ENCODE results near the gene PPIL1.
"Not testable (repeated sequence)": the region's sequence is repeated elsewhere in the genome, so short reads cannot be mapped to it uniquely, and the experiment has no call there.

The PPIL1 gene

DNA sequence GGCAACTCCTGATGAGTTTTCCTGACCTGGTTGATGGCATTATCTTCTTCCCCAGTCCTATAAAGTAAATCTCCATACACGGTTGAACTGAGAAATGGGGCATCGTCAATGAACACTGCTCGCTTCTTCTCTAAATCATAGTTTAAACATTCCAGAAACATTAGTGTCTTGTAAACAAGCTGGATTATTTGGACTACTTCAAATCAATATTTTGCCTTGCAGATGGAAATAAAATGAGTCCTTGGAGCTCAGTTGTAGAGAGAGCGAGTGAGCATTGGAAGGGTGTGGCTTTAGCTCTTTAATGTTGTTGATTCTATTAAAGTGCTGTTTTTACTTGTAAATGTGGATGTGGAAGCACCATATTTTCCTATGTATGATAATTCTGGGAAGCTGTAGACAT is 29.5 kb upstream of the PPIL1 start:
- H3K79me2 ChIP-seq (ENCODE audit: low read length): no peaks in the 10 kb centered on the region
- no peaks in the 10 kb centered on the region for H3K4me1 ChIP-seq (ENCODE audit: low read length)
- no peak for DNase-seq
- no peaks in the 10 kb centered on the region for H3K9me2 ChIP-seq (replicated peaks; ENCODE audit: insufficient read depth, low read length)
- TF ChIP-seq EZH2phosphoT487 (IDR thresholded peaks at IDR 0.05; ENCODE audit: low read length): no peak
- TF ChIP-seq EZH2 (optimal IDR thresholded peaks at IDR 0.05; ENCODE audit: low read depth, low read length): no peak
- TF ChIP-seq, protein P1, sequence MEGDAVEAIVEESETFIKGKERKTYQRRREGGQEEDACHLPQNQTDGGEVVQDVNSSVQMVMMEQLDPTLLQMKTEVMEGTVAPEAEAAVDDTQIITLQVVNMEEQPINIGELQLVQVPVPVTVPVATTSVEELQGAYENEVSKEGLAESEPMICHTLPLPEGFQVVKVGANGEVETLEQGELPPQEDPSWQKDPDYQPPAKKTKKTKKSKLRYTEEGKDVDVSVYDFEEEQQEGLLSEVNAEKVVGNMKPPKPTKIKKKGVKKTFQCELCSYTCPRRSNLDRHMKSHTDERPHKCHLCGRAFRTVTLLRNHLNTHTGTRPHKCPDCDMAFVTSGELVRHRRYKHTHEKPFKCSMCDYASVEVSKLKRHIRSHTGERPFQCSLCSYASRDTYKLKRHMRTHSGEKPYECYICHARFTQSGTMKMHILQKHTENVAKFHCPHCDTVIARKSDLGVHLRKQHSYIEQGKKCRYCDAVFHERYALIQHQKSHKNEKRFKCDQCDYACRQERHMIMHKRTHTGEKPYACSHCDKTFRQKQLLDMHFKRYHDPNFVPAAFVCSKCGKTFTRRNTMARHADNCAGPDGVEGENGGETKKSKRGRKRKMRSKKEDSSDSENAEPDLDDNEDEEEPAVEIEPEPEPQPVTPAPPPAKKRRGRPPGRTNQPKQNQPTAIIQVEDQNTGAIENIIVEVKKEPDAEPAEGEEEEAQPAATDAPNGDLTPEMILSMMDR (IDR thresholded peaks at IDR 0.05; ENCODE audit: low read length): no peak
- H3K4me2 ChIP-seq (ENCODE audit: low read depth, low read length): no peak overlapping the region
- H3K4me3 ChIP-seq (ENCODE audit: low read length): no peak overlapping the region
- H3F3A ChIP-seq (ENCODE audit: insufficient read depth, low read length): no peaks in the 10 kb centered on the region
- H3K27me3 ChIP-seq (replicated peaks; ENCODE audit: insufficient read depth, low read length): no peaks in the 10 kb centered on the region
- H2AFZ ChIP-seq (ENCODE audit: low read length): no peak overlapping the region
- no peak overlapping the region for H3K27ac ChIP-seq (ENCODE audit: low read length)
- H4K20me1 ChIP-seq (ENCODE audit: insufficient read depth, low read length): no peaks in the 10 kb centered on the region
- H3K9ac ChIP-seq (ENCODE audit: low read length): no peak overlapping the region
- H3K36me3 ChIP-seq (replicated peaks; ENCODE audit: insufficient read depth, low read length): no peaks in the 10 kb centered on the region
- no peaks in the 10 kb centered on the region for H3K9me3 ChIP-seq (replicated peaks; ENCODE audit: insufficient read depth, low read length)

DNA sequence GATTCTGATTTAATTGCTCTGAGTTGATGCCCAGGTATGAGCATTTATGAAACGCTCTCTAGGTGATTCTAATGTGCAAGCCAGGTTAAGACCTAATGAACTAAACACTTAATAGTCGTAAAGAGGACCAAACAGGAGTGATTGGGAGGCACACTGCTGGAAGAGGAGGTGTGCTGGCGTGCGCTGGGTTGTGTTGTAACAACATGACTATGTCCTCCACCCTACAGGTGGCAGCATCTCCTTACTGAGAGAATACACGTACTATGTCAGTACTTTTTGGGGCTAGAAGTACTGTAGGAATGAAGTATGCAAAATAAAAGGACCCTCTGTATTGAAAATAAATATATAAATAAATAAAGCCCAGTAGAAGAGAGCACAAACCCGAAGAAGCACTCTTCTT is 23.0 kb upstream of the PPIL1 start:
- Histone ChIP-seq H3K4me3 (ENCODE audit: low read length) (no peak overlapping the region), H3K4me1 (ENCODE audit: low read length) (no peaks in the 10 kb centered on the region), H3K9ac (ENCODE audit: low read length) (no peak overlapping the region), H4K20me1 (ENCODE audit: insufficient read depth, low read length) (no peaks in the 10 kb centered on the region), H3K9me2 (replicated peaks; ENCODE audit: insufficient read depth, low read length) (no peaks in the 10 kb centered on the region), H3K27ac (ENCODE audit: low read length) (no peak overlapping the region), H3K27me3 (replicated peaks; ENCODE audit: insufficient read depth, low read length) (no peaks in the 10 kb centered on the region), H3K9me3 (replicated peaks; ENCODE audit: insufficient read depth, low read length) (no peaks in the 10 kb centered on the region), H3F3A (ENCODE audit: insufficient read depth, low read length) (no peaks in the 10 kb centered on the region), H3K79me2 (ENCODE audit: low read length) (0 out of 2 replicates have a peak, but pooled peaks cover under 1% of the 10 kb centered on the region), H2AFZ (ENCODE audit: low read length) (no peak overlapping the region), H3K4me2 (ENCODE audit: low read depth, low read length) (no peak overlapping the region), H3K36me3 (replicated peaks; ENCODE audit: insufficient read depth, low read length) (no peaks in the 10 kb centered on the region)
- DNase-seq: no peak
- no peak for TF ChIP-seq EZH2 (optimal IDR thresholded peaks at IDR 0.05; ENCODE audit: low read depth, low read length)
- TF ChIP-seq EZH2phosphoT487 (IDR thresholded peaks at IDR 0.05; ENCODE audit: low read length): no peak
- TF ChIP-seq, protein P1 (IDR thresholded peaks at IDR 0.05; ENCODE audit: low read length): no peak

DNA sequence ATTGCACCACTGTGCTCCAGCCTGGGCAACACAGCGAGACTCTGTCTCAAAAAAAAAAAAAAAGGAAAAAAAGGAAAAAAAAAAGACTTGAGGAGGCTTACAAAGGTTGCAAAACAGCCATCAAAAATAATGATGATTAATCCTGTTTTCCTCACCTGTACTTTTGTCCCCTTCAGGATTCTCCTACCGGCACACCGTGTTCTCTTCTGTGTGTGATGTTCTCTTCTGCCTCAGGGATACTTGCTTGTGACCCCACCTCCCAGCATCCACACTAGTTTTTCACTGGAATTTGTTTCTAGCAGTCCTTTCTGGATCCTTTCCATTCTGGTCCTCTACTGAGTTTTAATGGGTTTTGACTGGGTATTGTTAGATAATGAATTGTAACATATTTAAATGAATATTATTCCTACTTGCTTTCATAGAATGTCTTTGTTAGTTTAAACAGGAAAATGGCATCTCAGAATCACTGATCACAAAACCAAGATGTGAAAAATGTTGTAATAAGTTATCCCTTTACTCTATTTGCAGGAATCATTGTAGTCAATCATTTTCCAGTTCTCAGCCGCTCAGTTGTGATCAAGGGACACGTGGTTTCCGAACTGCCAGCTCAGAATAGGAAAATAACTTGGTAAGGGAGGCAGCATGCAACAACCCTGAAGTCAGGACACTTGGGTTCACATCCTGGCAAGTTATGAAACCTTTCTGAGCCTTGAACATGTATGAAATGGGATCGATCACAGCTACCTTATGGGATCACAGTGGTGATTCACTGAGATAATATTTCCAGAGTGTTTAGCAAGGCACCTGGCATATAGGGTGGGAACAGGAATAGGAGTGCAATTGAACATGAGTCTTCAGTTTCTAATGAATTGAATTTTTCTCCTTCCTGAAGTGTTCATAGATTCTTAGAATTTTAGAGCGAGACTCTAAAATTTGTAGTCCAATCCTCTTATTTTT is 19.7 kb upstream of the PPIL1 start:
- Histone ChIP-seq H3K27ac (ENCODE audit: low read length) (no peak overlapping the region), H3K36me3 (replicated peaks; ENCODE audit: insufficient read depth, low read length) (no peaks in the 10 kb centered on the region)

DNA sequence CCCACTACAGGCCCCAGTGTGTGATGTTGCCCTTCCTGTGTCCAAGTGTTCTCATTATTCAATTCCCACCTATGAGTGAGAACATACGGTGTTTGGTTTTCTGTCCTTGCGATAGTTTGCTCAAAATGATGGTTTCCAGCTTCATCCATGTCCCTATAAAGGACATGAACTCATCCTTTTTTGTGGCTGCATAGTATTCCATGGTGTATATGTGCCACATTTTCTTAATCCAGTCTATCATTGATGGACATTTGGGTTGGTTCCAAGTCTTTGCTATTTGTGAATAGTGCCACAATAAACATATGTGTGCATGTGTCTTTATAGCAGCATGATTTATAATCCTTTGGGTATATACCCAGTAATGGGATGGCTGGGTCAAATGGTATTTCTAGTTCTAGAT is 16.6 kb upstream of the PPIL1 start:
- peaks cover 24% of the 10 kb centered on the region for H3K79me2 ChIP-seq (ENCODE audit: low read length)
- not testable (repeated sequence) for H3K4me2 ChIP-seq (ENCODE audit: low read depth, low read length); H3K27me3 ChIP-seq (replicated peaks; ENCODE audit: insufficient read depth, low read length)

More for the DNA sequence above, 19.7 kb upstream of the PPIL1 start:
- no peaks in the 10 kb centered on the region for H4K20me1 ChIP-seq (ENCODE audit: insufficient read depth, low read length)
- no peak overlapping the region for H2AFZ ChIP-seq (ENCODE audit: low read length)
- no peaks in the 10 kb centered on the region for H3K27me3 ChIP-seq (replicated peaks; ENCODE audit: insufficient read depth, low read length)
- H3K4me3 ChIP-seq (ENCODE audit: low read length): no peak overlapping the region
- TF ChIP-seq EZH2phosphoT487 (IDR thresholded peaks at IDR 0.05; ENCODE audit: low read length) (no peak), EZH2 (optimal IDR thresholded peaks at IDR 0.05; ENCODE audit: low read depth, low read length) (no peak)
- TF ChIP-seq, protein P1 (IDR thresholded peaks at IDR 0.05; ENCODE audit: low read length): no peak
- no peaks in the 10 kb centered on the region for H3K9me3 ChIP-seq (replicated peaks; ENCODE audit: insufficient read depth, low read length)
- H3K9me2 ChIP-seq (replicated peaks; ENCODE audit: insufficient read depth, low read length): no peaks in the 10 kb centered on the region
- H3K79me2 ChIP-seq (ENCODE audit: low read length): 0 out of 2 replicates have a peak, but pooled peaks cover 3% of the 10 kb centered on the region
- no peak for DNase-seq
- no peaks in the 10 kb centered on the region for H3K4me1 ChIP-seq (ENCODE audit: low read length)
- H3F3A ChIP-seq (ENCODE audit: insufficient read depth, low read length): no peaks in the 10 kb centered on the region
- H3K9ac ChIP-seq (ENCODE audit: low read length): no peak overlapping the region
- no peak overlapping the region for H3K4me2 ChIP-seq (ENCODE audit: low read depth, low read length)

More for the DNA sequence above, 16.6 kb upstream of the PPIL1 start:
- not testable (repeated sequence) for H3K9me3 ChIP-seq (replicated peaks; ENCODE audit: insufficient read depth, low read length); H4K20me1 ChIP-seq (ENCODE audit: insufficient read depth, low read length); H3K36me3 ChIP-seq (replicated peaks; ENCODE audit: insufficient read depth, low read length); H3K4me1 ChIP-seq (ENCODE audit: low read length); H3F3A ChIP-seq (ENCODE audit: insufficient read depth, low read length); H2AFZ ChIP-seq (ENCODE audit: low read length); H3K27ac ChIP-seq (ENCODE audit: low read length); DNase-seq; H3K9me2 ChIP-seq (replicated peaks; ENCODE audit: insufficient read depth, low read length); H3K4me3 ChIP-seq (ENCODE audit: low read length); H3K9ac ChIP-seq (ENCODE audit: low read length)

All from MM.1S (cell line).